RWPE2 (cell line): Measurements from ENCODE around the gene SERPINA12.
"Not testable (repeated sequence)": the region's sequence is repeated elsewhere in the genome, so short reads cannot be mapped to it uniquely, and the experiment has no call there.

Experiments used
- ATAC-seq: fragments of 200-7000 bp; cut with Tn5 transposase; 3 replicates; pipeline ENCODE4 v1.9.1; 2021; ENCODE audit warnings: low read depth
- DNase-seq: peaks from one replicate; pipeline ENCODE4 v3.0.0-alpha.2; 2020; ENCODE audit warnings: low spot score
- H3K27ac ChIP-seq: fragments of 450-650 bp; 2 replicates; pipeline ENCODE4 v1.5.1; 2017; ENCODE audit warnings: mild to moderate bottlenecking; ENCODE audit not compliant: poor library complexity, severe bottlenecking
- H3K27me3 ChIP-seq: fragments of 250-450 bp; sonication (Bioruptor Pico); 2 replicates; pipeline ENCODE4 v1.5.1; 2021; ENCODE audit warnings: mild to moderate bottlenecking, moderate library complexity; ENCODE audit not compliant: insufficient read depth, poor library complexity, severe bottlenecking
- H3K36me3 ChIP-seq: fragments of 250-450 bp; sonication (Bioruptor Pico); 2 replicates; pipeline ENCODE4 v1.5.1; 2020; ENCODE audit warnings: low read depth, mild to moderate bottlenecking, moderate library complexity
- H3K4me1 ChIP-seq: fragments of 250-450 bp; sonication (Bioruptor Pico); 2 replicates; pipeline ENCODE4 v1.5.1; 2021; ENCODE audit warnings: mild to moderate bottlenecking, moderate library complexity; ENCODE audit not compliant: insufficient read depth, poor library complexity, severe bottlenecking
- H3K4me3 ChIP-seq: fragments of 250-450 bp; sonication (Bioruptor Pico); 2 replicates; pipeline ENCODE4 v1.5.1; 2021; ENCODE audit warnings: mild to moderate bottlenecking, moderate library complexity; ENCODE audit not compliant: severe bottlenecking
- H3K9me3 ChIP-seq: fragments of 250-450 bp; sonication (Bioruptor Pico); 2 replicates; pipeline ENCODE4 v1.5.1; 2021; ENCODE audit warnings: mild to moderate bottlenecking, moderate library complexity; ENCODE audit not compliant: severe bottlenecking
- CTCF ChIP-seq: fragments of 450-650 bp; IDR thresholded peaks from one replicate; pipeline ENCODE4 v1.5.1; 2017; ENCODE audit warnings: mild to moderate bottlenecking, moderate library complexity; ENCODE audit not compliant: poor library complexity, severe bottlenecking

Gene SERPINA12

GRCh38 chr14:94485944-94486841 lies 23.1 kb downstream of the SERPINA12 start:
- H3K36me3 ChIP-seq: no peaks in the 10 kb centered on the region
- H3K9me3 ChIP-seq: no peaks in the 10 kb centered on the region
- H3K27ac ChIP-seq: no peak overlapping the region
- TF ChIP-seq CTCF: peak; percentile 99
- H3K4me3 ChIP-seq: no peak overlapping the region
- DNase-seq (no peak), ATAC-seq (peak; percentile 83)
- H3K4me1 ChIP-seq: no peaks in the 10 kb centered on the region
- H3K27me3 ChIP-seq: no peaks in the 10 kb centered on the region

GRCh38 chr14:94484481-94484880 lies 24.8 kb downstream of the SERPINA12 start:
- ATAC-seq: no peak
- H3K27ac ChIP-seq: no peak overlapping the region

GRCh38 chr14:94483729-94484275 lies 25.5 kb downstream of the SERPINA12 start:
- ATAC-seq (peak; percentile 27; the same call in 2 of the 3 replicates), DNase-seq (no peak)
- TF ChIP-seq CTCF: no peak
- H3K36me3 ChIP-seq: no peaks in the 10 kb centered on the region
- H3K27ac ChIP-seq: no peak overlapping the region
- no peaks in the 10 kb centered on the region for H3K27me3 ChIP-seq
- no peaks in the 10 kb centered on the region for H3K4me1 ChIP-seq
- no peak overlapping the region for H3K4me3 ChIP-seq
- no peaks in the 10 kb centered on the region for H3K9me3 ChIP-seq

More at GRCh38 chr14:94484481-94484880, 24.8 kb downstream of the SERPINA12 start:
- Histone ChIP-seq H3K9me3 (no peaks in the 10 kb centered on the region), H3K4me1 (no peaks in the 10 kb centered on the region), H3K36me3 (no peaks in the 10 kb centered on the region), H3K27me3 (no peaks in the 10 kb centered on the region), H3K4me3 (no peak overlapping the region)
- no peak for TF ChIP-seq CTCF
- peak; percentile 34 for DNase-seq

GRCh38 chr14:94483071-94483451 lies 26.2 kb downstream of the SERPINA12 start:
- no peaks in the 10 kb centered on the region for H3K4me1 ChIP-seq
- no peaks in the 10 kb centered on the region for H3K36me3 ChIP-seq
- TF ChIP-seq CTCF: no peak
- no peak for DNase-seq
- H3K4me3 ChIP-seq: no peak overlapping the region
- H3K27me3 ChIP-seq: no peaks in the 10 kb centered on the region
- no peak overlapping the region for H3K27ac ChIP-seq
- ATAC-seq: no peak
- peaks cover 6% of the 10 kb centered on the region for H3K9me3 ChIP-seq

- peak; percentile 14 for DNase-seq
- not testable (repeated sequence) for H3K36me3 ChIP-seq, H3K4me3 ChIP-seq, H3K4me1 ChIP-seq, H3K9me3 ChIP-seq, ATAC-seq, H3K27ac ChIP-seq, H3K27me3 ChIP-seq
These were observed 26.9 kb downstream of the SERPINA12 start for GRCh38 chr14:94482132-94483070.
